Stimulated activated CD4-positive, alpha-beta T cell treated with anti-CD3 and anti-CD28 coated beads, Interleukin-15, amount 100 ng/mL, for 48 hours (primary cell): ENCODE results near the gene TNFRSF18.

Experiments
- DNase-seq, 2 donors: peaks; one replicate each; pipeline ENCODE4 v3.0.0-alpha.2; 2020; ENCODE audit warnings: low read depth in 2 of 2

Gene TNFRSF18

GRCh38 chr1:1240822-1241587 is 34.6 kb upstream of the TNFRSF18 start:
- DNase-seq, result no peak

GRCh38 chr1:1240348-1240732 is 33.9 kb upstream of the TNFRSF18 start:
- no peak for DNase-seq

- DNase-seq, result no peak
Measured at GRCh38 chr1:1239614-1240347, 33.4 kb upstream of the TNFRSF18 start.

- DNase-seq, result no peak
Measured at GRCh38 chr1:1239227-1239613, 32.8 kb upstream of the TNFRSF18 start.

GRCh38 chr1:1238702-1239178 is 32.3 kb upstream of the TNFRSF18 start:
- no peak for DNase-seq

- no peak for DNase-seq
Measured at GRCh38 chr1:1237874-1238701, 31.7 kb upstream of the TNFRSF18 start.

- DNase-seq, result no peak
Measured at GRCh38 chr1:1236945-1237873, 30.8 kb upstream of the TNFRSF18 start.

- DNase-seq, result no peak
Measured at GRCh38 chr1:1236176-1236763, 29.9 kb upstream of the TNFRSF18 start.

GRCh38 chr1:1235016-1235744 is 28.8 kb upstream of the TNFRSF18 start:
- no peak for DNase-seq

GRCh38 chr1:1234180-1234808 is 27.9 kb upstream of the TNFRSF18 start:
- no peak for DNase-seq

- DNase-seq, result no peak
Measured at GRCh38 chr1:1233567-1233892, 27.1 kb upstream of the TNFRSF18 start.

GRCh38 chr1:1232796-1233566 is 26.6 kb upstream of the TNFRSF18 start:
- no peak for DNase-seq

GRCh38 chr1:1232208-1232795 is 25.9 kb upstream of the TNFRSF18 start, which contains the start of gene B3GALT6:
TSS of gene B3GALT6 (plus strand) at chr1:1232237. CDS start at chr1:1232279, 42 bp downstream.
- no peak for DNase-seq

GRCh38 chr1:1231400-1232207 is 25.2 kb upstream of the TNFRSF18 start, which contains the start of gene SDF4:
TSS of gene SDF4 (minus strand) at chr1:1232001. CDS start at chr1:1228772, 3,229 bp downstream.
- peak; percentile 94 to 96 for DNase-seq

GRCh38 chr1:1230656-1231399 is 24.4 kb upstream of the TNFRSF18 start:
- DNase-seq, result no peak

GRCh38 chr1:1229770-1230169 is 23.4 kb upstream of the TNFRSF18 start:
- DNase-seq, result no peak
